Activated naive CD4-positive, alpha-beta T cell treated with anti-CD3 and anti-CD28 coated beads, Interleukin-2, amount 50 U/mL, for 24 hours (primary cell): ENCODE data around the gene TBC1D24.

Source experiments
- H3K27ac Mint-ChIP-seq: one replicate; pipeline ENCODE4 v1.8.0; 2021; ENCODE audit warnings: mild to moderate bottlenecking, mixed read lengths
- H3K27me3 Mint-ChIP-seq: one replicate; pipeline ENCODE4 v1.8.0; 2021; ENCODE audit warnings: mixed read lengths
- H3K36me3 Mint-ChIP-seq: one replicate; pipeline ENCODE4 v1.8.0; 2021; ENCODE audit warnings: mixed read lengths
- H3K4me1 Mint-ChIP-seq: one replicate; pipeline ENCODE4 v1.8.0; 2021; ENCODE audit warnings: mixed read lengths
- H3K4me3 Mint-ChIP-seq: one replicate; pipeline ENCODE4 v1.8.0; 2021; ENCODE audit warnings: mild to moderate bottlenecking, mixed read lengths
- H3K9me3 Mint-ChIP-seq: one replicate; pipeline ENCODE4 v1.8.0; 2021; ENCODE audit warnings: mixed read lengths

The TBC1D24 gene

GRCh38 chr16:2511128-2511800 lies 36.3 kb downstream of the TBC1D24 start:
- Mint-ChIP-seq H3K4me3 (no peak overlapping the region), H3K27ac (no peak overlapping the region), H3K27me3 (no peaks in the 10 kb centered on the region), H3K9me3 (no peaks in the 10 kb centered on the region), H3K4me1 (peaks cover 25% of the 10 kb centered on the region), H3K36me3 (no peaks in the 10 kb centered on the region)

GRCh38 chr16:2511996-2512734 lies 37.2 kb downstream of the TBC1D24 start:
- peak overlapping the region; percentile 63 for H3K27ac Mint-ChIP-seq
- peaks cover 34% of the 10 kb centered on the region for H3K4me1 Mint-ChIP-seq
- no peaks in the 10 kb centered on the region for H3K9me3 Mint-ChIP-seq
- no peaks in the 10 kb centered on the region for H3K36me3 Mint-ChIP-seq
- H3K4me3 Mint-ChIP-seq, result peak overlapping the region; percentile 89
- no peaks in the 10 kb centered on the region for H3K27me3 Mint-ChIP-seq

DNA sequence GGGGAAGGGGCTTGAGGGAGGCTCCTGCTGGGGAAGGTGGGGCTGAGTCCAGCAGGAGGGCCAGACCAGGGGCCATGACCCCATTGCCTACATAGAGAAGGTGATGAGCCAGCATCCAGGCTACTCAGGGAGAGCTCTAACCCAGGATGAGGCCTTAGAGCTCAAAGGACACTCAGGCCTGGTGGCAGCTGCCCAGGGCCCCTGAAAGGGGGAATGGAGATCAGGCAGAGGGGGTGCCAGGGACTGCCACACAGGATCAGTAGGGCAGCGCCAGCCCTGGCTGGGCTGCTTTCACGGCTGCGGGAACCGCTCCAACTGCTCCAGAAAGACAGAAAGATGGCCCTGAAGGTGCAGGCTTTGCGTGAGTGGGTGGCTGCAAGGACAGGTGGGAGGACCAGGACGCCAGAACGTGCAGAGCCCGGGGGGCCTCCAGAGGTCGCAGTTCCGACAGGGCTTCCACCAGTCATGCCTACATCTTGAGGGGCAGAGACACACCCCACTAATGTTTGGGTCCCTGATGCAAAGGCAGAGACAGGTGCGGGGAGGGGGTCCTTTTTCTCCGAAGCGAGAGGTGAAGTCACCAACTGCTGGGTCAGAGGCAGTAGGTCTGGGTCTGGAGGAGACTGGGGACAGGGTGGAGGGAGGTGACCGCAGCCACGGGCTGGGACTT lies 37.9 kb downstream of the TBC1D24 start:
- Mint-ChIP-seq H3K9me3 (no peaks in the 10 kb centered on the region), H3K36me3 (no peaks in the 10 kb centered on the region), H3K27me3 (no peaks in the 10 kb centered on the region), H3K4me3 (peak overlapping the region; percentile 89), H3K4me1 (peaks cover 41% of the 10 kb centered on the region), H3K27ac (peak overlapping the region; percentile 86)

DNA sequence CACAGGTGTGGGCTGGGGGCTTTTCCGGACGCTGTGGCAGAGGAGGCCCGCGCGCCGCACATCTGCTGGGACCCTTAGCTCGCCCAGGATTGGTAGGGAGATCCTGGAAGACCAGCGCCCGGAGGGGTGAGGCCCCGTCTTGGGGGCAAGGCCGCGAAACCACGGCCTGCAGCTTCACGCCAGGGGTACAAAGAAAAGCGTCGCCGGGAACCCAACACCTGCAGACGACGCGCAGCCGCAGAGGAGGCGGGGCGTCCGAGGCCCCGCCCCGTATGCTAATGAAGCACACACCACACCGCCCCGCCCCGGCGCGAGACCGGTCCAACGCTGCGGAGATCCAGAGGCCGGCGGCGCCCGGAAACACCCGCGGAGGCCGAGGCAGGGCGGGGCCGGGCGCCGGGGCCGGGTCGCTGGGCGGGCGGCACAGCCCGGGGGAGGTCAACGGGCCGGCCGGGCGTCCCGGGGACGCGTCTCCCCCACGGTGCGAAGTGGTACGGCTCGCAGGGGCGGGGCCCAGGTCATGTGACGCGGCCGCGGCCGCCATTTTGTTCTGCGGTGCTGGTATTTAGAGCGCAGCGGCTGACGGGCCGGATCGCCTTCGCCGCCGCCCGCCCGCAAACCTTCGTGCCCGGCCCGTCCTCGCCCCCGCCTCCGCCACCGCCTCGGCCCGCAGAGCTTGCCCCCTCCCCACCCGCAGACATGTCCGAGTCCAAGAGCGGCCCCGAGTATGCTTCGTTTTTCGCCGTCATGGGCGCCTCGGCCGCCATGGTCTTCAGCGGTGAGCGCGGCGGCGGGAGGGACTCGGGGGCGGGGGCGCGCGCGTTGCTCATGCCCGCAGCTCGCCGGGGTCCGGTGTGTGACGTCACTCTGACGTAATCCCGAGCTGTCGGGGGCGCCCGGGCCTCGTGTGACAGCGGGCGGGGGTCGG lies 38.7 kb downstream of the TBC1D24 start, which contains the start of gene ATP6V0C:
TSS of gene ATP6V0C (plus strand) at position 548 of the 928 bp plus-strand sequence. CDS start at position 700, 152 bp downstream.
- Mint-ChIP-seq H3K4me1 (peaks cover 48% of the 10 kb centered on the region), H3K27me3 (no peaks in the 10 kb centered on the region), H3K4me3 (peak within 1 kb of the TSS; percentile 91), H3K36me3 (no peaks in the 10 kb centered on the region), H3K27ac (peak within 1 kb of the TSS; percentile 96), H3K9me3 (no peaks in the 10 kb centered on the region)

- H3K4me3 Mint-ChIP-seq, result peak overlapping the region; percentile 91
- no peaks in the 10 kb centered on the region for H3K36me3 Mint-ChIP-seq
- H3K27ac Mint-ChIP-seq, result peak overlapping the region; percentile 90
- peaks cover 54% of the 10 kb centered on the region for H3K4me1 Mint-ChIP-seq
- H3K9me3 Mint-ChIP-seq, result no peaks in the 10 kb centered on the region
- H3K27me3 Mint-ChIP-seq, result no peaks in the 10 kb centered on the region
Measured at GRCh38 chr16:2514333-2515179, 39.6 kb downstream of the TBC1D24 start.

- H3K36me3 Mint-ChIP-seq, result peaks cover 2% of the 10 kb centered on the region
- H3K27me3 Mint-ChIP-seq, result no peaks in the 10 kb centered on the region
Measured at GRCh38 chr16:2515180-2515851, 40.4 kb downstream of the TBC1D24 start.

GRCh38 chr16:2516391-2517240 lies 41.7 kb downstream of the TBC1D24 start:
- Mint-ChIP-seq H3K4me3 (peak overlapping the region; percentile 91), H3K36me3 (peaks cover 2% of the 10 kb centered on the region), H3K4me1 (peaks cover 66% of the 10 kb centered on the region), H3K9me3 (no peaks in the 10 kb centered on the region), H3K27ac (peak overlapping the region; percentile 90), H3K27me3 (no peaks in the 10 kb centered on the region)

More at GRCh38 chr16:2515180-2515851, 40.4 kb downstream of the TBC1D24 start:
- H3K4me1 Mint-ChIP-seq, result peaks cover 60% of the 10 kb centered on the region
- no peaks in the 10 kb centered on the region for H3K9me3 Mint-ChIP-seq
- H3K27ac Mint-ChIP-seq, result peak overlapping the region; percentile 90
- H3K4me3 Mint-ChIP-seq, result peak overlapping the region; percentile 91

- Mint-ChIP-seq H3K27me3 (no peaks in the 10 kb centered on the region), H3K36me3 (peaks cover 2% of the 10 kb centered on the region), H3K9me3 (no peaks in the 10 kb centered on the region), H3K4me3 (peak overlapping the region; percentile 91), H3K27ac (peak overlapping the region; percentile 23), H3K4me1 (peaks cover 55% of the 10 kb centered on the region)
Measured at GRCh38 chr16:2517954-2518605, 43.2 kb downstream of the TBC1D24 start.

DNA sequence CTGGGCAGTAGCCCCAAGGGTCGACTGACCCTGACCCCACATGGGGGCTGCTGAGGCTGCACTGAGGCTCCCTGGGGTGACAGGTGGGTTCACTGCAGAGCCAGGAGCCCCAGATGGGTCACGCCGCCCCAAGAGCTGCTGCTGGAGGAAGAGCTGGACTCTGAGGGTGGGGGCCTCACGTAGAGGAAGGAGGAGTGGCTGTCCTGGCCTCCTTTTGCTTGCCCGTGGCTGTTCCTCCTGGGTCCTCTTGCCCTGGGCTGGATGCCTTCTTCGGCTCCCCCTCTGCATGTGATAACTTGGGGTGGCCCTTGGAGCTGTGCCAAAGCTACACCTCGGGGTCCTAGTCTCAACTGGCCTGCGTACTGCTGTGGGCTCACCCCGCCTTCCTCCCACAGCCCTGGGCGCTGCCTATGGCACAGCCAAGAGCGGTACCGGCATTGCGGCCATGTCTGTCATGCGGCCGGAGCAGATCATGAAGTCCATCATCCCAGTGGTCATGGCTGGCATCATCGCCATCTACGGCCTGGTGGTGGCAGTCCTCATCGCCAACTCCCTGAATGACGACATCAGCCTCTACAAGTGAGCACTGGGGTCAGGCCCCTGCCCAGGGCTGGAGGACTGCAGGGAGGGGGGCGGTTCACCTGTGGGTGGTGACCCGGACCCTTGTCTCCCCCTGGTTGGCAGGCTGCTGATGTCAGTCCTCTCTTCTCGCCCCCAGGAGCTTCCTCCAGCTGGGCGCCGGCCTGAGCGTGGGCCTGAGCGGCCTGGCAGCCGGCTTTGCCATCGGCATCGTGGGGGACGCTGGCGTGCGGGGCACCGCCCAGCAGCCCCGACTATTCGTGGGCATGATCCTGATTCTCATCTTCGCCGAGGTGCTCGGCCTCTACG lies 44.1 kb downstream of the TBC1D24 start:
- Mint-ChIP-seq H3K9me3 (no peaks in the 10 kb centered on the region), H3K27me3 (no peaks in the 10 kb centered on the region), H3K4me1 (peaks cover 53% of the 10 kb centered on the region), H3K27ac (no peak overlapping the region), H3K36me3 (peaks cover 2% of the 10 kb centered on the region), H3K4me3 (peak overlapping the region; percentile 78)

DNA sequence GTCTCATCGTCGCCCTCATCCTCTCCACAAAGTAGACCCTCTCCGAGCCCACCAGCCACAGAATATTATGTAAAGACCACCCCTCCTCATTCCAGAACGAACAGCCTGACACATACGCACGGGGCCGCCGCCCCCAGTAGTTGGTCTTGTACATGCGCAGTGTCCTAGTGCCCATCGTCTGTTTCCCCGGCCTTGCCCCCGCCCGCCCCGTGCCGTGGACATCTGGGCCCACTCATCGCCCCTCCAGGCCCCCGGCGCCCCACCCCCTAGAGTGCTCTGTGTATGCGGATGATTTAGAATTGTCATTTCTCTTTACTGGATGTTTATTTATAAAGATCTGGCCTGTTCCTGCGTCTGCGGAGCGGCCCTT lies 44.8 kb downstream of the TBC1D24 start:
- H3K9me3 Mint-ChIP-seq, result no peaks in the 10 kb centered on the region
- H3K4me3 Mint-ChIP-seq, result peak overlapping the region; percentile 78
- peaks cover 59% of the 10 kb centered on the region for H3K4me1 Mint-ChIP-seq
- H3K36me3 Mint-ChIP-seq, result peaks cover 4% of the 10 kb centered on the region
- H3K27ac Mint-ChIP-seq, result peak overlapping the region; percentile 94
- no peaks in the 10 kb centered on the region for H3K27me3 Mint-ChIP-seq

DNA sequence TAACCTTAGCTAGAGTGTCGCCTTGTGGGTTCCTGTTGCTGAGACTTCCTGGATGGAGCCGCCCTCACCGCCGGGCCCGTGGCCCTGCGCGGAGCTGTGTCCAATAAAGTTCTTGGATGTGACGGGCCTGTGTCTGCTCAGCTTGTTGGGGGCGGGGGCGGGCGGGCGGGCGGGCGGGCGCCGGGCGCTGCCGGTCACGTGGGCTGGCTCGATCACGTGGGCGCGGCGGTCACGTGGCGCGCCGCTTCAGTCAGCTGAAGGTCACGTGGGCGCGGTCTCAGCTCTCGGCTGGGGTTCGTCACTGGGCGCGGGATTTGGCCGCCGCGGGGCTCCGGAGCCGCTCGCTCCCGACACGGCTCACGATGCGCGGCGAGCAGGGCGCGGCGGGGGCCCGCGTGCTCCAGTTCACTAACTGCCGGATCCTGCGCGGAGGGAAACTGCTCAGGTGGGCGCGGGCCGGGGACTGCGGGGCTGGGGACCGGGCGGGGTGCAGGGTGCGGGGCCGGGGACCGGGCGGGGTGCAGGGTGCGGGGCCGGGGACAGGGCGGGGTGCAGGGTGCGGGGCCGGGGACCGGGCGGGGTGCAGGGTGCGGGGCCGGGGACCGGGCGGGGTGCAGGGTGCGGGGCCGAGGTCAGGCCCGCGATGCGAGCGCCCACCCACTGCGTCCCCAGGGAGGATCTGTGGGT lies 45.3 kb downstream of the TBC1D24 start, which contains the start of gene AMDHD2:
TSS of gene AMDHD2 (plus strand) at position 275 of the 687 bp plus-strand sequence. CDS start at position 363, 88 bp downstream.
- Mint-ChIP-seq H3K4me1 (peaks cover 58% of the 10 kb centered on the region), H3K9me3 (no peaks in the 10 kb centered on the region), H3K27me3 (no peaks in the 10 kb centered on the region), H3K36me3 (peaks cover 4% of the 10 kb centered on the region), H3K27ac (peak within 1 kb of the TSS; percentile 96), H3K4me3 (peak within 1 kb of the TSS; percentile 85)
